ENCODE measurements around the gene ESYT2. TPM values are rescaled to one million over a fixed set of nuclear protein-coding genes. Genes with fewer than 3 reads are reported as not detected.

ESYT2 gene
- total and polyA plus RNA-seq, 9 of the 15 experiments (the other 6 are each of a cell fraction or from before 2014, with no cell fraction given), result 5.8 to 86.9 (median 64.7) TPM

- no peak for TF ChIP-seq PATZ1 (CRISPR knock-in tag; IDR thresholded peaks at IDR 0.05; ENCODE audit: borderline replicate concordance)
- TF ChIP-seq NR3C1 (CRISPR knock-in tag; IDR thresholded peaks at IDR 0.05), result no peak
- TF ChIP-seq MTF1 (CRISPR knock-in tag; IDR thresholded peaks at IDR 0.05; ENCODE audit: borderline replicate concordance), result no peak
- TF ChIP-seq ZNF24 (IDR thresholded peaks at IDR 0.05), result no peak
Measured at GRCh38 chr7:158825628-158826289, 3.5 kb downstream of the ESYT2 start (continued).

- DNase-seq (ENCODE audit: extremely low read depth in 1 of 4, low spot score in 3 of 4) (peak in 1 of 4 experiments; percentile 42), ATAC-seq (no peak), FAIRE-seq (no peak)
- Histone ChIP-seq H3K36me3 (ENCODE audit: control insufficient read depth, insufficient read depth, low read length) (peaks cover 8% of the 10 kb centered on the region), H3K9ac (ENCODE audit: insufficient read depth in 1 of 2, low read depth in 2 of 2, low read length in 2 of 2) (no peak overlapping the region), H3K79me2 (ENCODE audit: control insufficient read depth, insufficient read depth, low read length) (peaks cover 95% of the 10 kb centered on the region), H3K4me3 (no peak overlapping the region), H4K20me1 (replicated peaks; ENCODE audit: control insufficient read depth, insufficient read depth, low read length) (peaks cover 21% of the 10 kb centered on the region; the same call in 1 of the 2 replicates), H3K4me1 (replicated peaks in 1 of 2; ENCODE audit: control insufficient read depth in 2 of 2, insufficient read depth in 2 of 2, low read length in 2 of 2) (peaks cover 24 to 37% of the 10 kb centered on the region in 2 experiments), H3K27me3 (ENCODE audit: control insufficient read depth in 2 of 2, insufficient read depth in 2 of 2, low read length in 2 of 2) (no peaks in the 10 kb centered on the region), H3K27ac (ENCODE audit: extremely low read depth, low read depth, low read length) (no peak overlapping the region), H3K9me3 (replicated peaks; ENCODE audit: control insufficient read depth, insufficient read depth, low read depth, low read length) (no peaks in the 10 kb centered on the region), H3K9me1 (ENCODE audit: control insufficient read depth, insufficient read depth, low read length) (no peaks in the 10 kb centered on the region), H2AFZ (ENCODE audit: low read depth, low read length) (no peak overlapping the region), H3K4me2 (ENCODE audit: insufficient read depth, low read length) (no peak overlapping the region)
- 0 out of 2 replicates have a peak, but pooled peaks have one; percentile 17 for TF ChIP-seq ELF1 (tag; IDR thresholded peaks at IDR 0.05)
- TF ChIP-seq TCF15 (CRISPR knock-in tag; IDR thresholded peaks at IDR 0.05), result no peak
- no TSS peak for BruUV-seq (replicated peaks)
- ChIA-PET CTCF (ENCODE audit: low intra/inter-chr PET ratio) (no interaction called here), POLR2A (interaction anchor here (0.5 to 2.9 kb wide), 6 partner anchors 8 to 216 kb away, joined by 3 to 23 read pairs (median 4); no protein-coding TSS in a partner anchor)
- intact Hi-C loops (cut with micrococcal nuclease) (no loop called here), in situ Hi-C loops (cut with MboI) (no loop called here)
- 40% methylated on average over 4 of the region's 4 CpGs for WGBS (ENCODE audit: insufficient coverage, low coverage, missing lambda C conversion rate)
Measured at GRCh38 chr7:158824028-158824427, 5.3 kb downstream of the ESYT2 start.

All from K562 (cell line).